Measurements from ENCODE around the gene PRPF8. TPM values are rescaled to one million over a fixed set of nuclear protein-coding genes. Genes with fewer than 3 reads are reported as not detected.

PRPF8 gene
- 263 TPM for total RNA-seq
- long read RNA-seq, full-length matches to known transcripts: 19 of 120 reads
- long read RNA-seq, partial matches to known transcripts: 91 of 120 reads
- long read RNA-seq, other reads (novel, unspliced or antisense): 10 of 120 reads

DNA sequence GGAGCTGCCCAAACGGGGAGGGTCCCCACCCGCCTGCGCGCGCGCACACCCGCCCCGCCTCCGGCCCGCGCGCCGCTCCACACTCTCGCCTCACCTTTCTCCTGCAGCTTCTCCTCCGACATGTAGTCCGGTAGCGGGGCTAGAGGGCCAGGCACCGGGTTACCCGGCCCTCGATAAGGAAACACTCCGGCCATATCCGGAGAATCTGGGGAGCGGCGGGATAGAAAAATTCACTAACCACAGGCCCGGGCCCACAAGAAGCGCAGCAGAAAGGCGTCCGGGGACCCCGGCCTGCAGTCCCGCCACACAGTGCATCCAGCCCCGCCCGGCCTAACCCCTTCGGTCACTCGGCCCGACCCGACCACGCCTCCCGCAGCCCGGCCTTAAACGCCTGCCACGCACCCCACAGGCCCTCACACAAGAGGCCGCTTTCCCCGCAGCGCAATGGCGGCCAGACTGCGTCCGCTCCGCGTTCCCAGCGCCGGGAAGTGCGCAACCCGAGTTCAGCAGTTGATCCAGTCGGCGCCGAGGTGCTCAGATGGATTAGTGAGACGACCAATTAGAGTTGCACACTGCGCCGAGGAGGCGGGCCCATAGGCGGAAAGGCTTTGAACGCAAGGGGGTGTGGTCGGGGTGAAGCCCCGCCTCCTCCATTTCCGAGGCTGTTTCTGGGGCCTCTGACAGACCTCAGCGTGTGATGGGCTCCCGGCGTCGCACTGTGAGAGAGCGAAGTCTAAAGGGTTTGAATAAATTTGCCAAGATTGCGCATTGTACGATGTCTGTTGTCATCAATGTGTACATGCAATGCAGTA lies at the start of gene PRPF8:
PRPF8 (minus strand) TSS at position 490 of the 812 bp plus-strand sequence; CDS start at position 194, 296 bp downstream.
- peak within 1 kb of the TSS; percentile 96 for H3K4me3 ChIP-seq
- H3K27ac ChIP-seq: peak within 1 kb of the TSS; percentile 98
- peaks cover 21% of the 10 kb centered on the region for H3K4me1 ChIP-seq
- peak; percentile 98 for DNase-seq
- intact Hi-C loops (cut with DNase I): no loop called here
- TF ChIP-seq, protein P1, sequence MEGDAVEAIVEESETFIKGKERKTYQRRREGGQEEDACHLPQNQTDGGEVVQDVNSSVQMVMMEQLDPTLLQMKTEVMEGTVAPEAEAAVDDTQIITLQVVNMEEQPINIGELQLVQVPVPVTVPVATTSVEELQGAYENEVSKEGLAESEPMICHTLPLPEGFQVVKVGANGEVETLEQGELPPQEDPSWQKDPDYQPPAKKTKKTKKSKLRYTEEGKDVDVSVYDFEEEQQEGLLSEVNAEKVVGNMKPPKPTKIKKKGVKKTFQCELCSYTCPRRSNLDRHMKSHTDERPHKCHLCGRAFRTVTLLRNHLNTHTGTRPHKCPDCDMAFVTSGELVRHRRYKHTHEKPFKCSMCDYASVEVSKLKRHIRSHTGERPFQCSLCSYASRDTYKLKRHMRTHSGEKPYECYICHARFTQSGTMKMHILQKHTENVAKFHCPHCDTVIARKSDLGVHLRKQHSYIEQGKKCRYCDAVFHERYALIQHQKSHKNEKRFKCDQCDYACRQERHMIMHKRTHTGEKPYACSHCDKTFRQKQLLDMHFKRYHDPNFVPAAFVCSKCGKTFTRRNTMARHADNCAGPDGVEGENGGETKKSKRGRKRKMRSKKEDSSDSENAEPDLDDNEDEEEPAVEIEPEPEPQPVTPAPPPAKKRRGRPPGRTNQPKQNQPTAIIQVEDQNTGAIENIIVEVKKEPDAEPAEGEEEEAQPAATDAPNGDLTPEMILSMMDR (IDR thresholded peaks at IDR 0.05): no peak
- ATAC-seq: peak; percentile 100
- peaks cover 39% of the 10 kb centered on the region for H3K36me3 ChIP-seq
- H3K27me3 ChIP-seq: no peaks in the 10 kb centered on the region
- no peaks in the 10 kb centered on the region for H3K9me3 ChIP-seq

DNA sequence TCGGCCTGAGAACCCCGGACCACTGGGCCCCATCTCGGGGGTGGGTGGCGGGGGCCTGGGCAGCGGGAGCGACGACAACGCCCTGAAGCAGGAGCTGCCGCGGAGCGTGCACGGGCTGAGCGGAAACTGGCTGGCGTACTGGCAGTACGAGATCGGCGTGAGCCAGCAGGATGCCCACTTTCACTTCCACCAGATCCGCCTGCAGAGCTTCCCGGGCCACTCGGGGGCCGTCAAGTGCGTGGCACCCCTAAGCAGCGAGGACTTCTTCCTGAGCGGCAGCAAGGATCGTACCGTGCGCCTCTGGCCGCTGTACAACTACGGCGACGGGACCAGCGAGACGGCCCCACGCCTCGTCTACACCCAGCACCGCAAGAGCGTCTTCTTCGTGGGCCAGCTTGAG lies 49.1 kb upstream of the PRPF8 start:
- no peaks in the 10 kb centered on the region for H3K9me3 ChIP-seq
- DNase-seq: no peak
- H3K4me3 ChIP-seq: no peak overlapping the region
- no peaks in the 10 kb centered on the region for H3K27me3 ChIP-seq
- H3K27ac ChIP-seq: no peak overlapping the region
- peaks cover 67% of the 10 kb centered on the region for H3K36me3 ChIP-seq
- H3K4me1 ChIP-seq: peaks cover 43% of the 10 kb centered on the region
- TF ChIP-seq, protein P1 (IDR thresholded peaks at IDR 0.05): no peak
- intact Hi-C loops (cut with DNase I): no loop called here
- no peak for ATAC-seq

DNA sequence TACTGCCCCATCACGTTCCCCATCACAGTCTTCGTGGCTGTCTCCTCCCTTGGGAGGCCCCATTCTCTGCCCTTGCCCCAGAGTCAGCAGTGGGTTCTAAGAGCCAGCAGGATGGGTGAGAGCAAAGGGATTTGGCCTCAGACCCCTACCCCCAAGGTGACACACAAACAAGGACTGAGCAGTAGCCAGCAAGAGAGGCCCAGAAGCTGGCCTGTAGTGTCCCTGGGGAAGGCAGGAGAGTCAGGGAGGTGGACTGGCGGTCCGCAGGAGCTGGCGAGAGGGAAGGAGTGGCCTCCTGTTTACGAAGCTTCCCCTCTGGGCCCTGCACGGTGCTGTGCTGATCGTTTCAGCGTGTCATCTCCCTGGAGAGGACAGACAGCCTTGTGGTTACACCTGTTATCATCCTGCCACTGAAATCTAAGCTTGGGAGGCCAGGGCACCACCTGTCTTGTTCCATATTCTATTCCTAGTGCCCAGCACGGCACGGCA lies 48.2 kb upstream of the PRPF8 start:
- Histone ChIP-seq H3K9me3 (no peaks in the 10 kb centered on the region), H3K27ac (no peak overlapping the region), H3K4me3 (no peak overlapping the region), H3K4me1 (peaks cover 43% of the 10 kb centered on the region), H3K27me3 (no peaks in the 10 kb centered on the region), H3K36me3 (peaks cover 73% of the 10 kb centered on the region)
- intact Hi-C loops (cut with DNase I): no loop called here
- TF ChIP-seq, protein P1 (IDR thresholded peaks at IDR 0.05): no peak
- DNase-seq: no peak
- no peak for ATAC-seq

DNA sequence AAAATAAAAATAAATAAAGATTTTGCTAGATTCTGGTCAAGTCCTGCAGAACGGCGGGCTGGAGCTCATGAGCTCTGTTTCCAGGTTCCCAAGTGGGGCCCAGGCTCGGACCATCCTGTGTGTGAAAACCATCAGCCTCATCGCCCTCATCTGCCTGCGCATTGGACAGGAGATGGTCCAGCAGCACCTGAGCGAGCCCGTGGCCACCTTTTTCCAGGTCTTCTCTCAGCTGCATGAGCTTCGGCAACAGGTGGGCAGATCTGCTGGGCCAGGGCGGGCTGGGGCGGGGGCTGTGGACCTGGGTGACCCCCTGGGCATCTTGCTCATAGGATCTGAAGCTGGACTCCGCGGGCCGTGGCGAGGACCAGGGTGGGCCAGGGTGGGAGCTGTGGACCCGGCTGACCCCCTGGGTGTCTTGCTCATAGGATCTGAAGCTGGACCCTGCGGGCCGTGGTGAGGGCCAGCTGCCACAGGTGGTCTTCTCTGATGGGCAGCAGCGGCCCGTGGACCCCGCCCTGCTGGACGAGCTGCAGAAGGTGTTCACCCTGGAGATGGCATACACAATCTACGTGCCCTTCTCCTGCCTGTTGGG lies 47.7 kb upstream of the PRPF8 start:
- ATAC-seq: no peak
- H3K36me3 ChIP-seq: peaks cover 73% of the 10 kb centered on the region
- intact Hi-C loops (cut with DNase I): no loop called here
- peaks cover 38% of the 10 kb centered on the region for H3K4me1 ChIP-seq
- no peak overlapping the region for H3K27ac ChIP-seq
- TF ChIP-seq, protein P1 (IDR thresholded peaks at IDR 0.05): no peak
- no peaks in the 10 kb centered on the region for H3K27me3 ChIP-seq
- DNase-seq: no peak
- no peak overlapping the region for H3K4me3 ChIP-seq
- no peaks in the 10 kb centered on the region for H3K9me3 ChIP-seq

DNA sequence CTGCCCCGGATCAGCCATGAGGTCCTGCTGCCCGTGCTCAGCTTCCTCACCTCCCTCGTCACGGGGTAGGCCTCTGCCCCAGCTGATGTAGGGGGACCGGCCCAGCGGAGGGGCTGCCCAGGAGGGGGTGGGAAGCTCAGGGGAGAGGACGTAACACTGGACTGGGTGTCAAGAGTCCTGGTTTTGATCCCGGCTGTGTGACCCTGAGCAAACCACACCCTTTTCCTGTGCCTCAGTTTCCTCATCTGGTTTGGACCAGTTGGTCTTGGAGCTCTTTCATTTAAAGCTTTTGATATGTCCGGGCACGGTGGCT lies 46.5 kb upstream of the PRPF8 start:
- DNase-seq (no peak), ATAC-seq (no peak)
- H3K4me3 ChIP-seq: no peak overlapping the region
- TF ChIP-seq, protein P1 (IDR thresholded peaks at IDR 0.05): no peak
- peaks cover 38% of the 10 kb centered on the region for H3K4me1 ChIP-seq
- H3K9me3 ChIP-seq: no peaks in the 10 kb centered on the region
- no peaks in the 10 kb centered on the region for H3K27me3 ChIP-seq
- H3K36me3 ChIP-seq: peaks cover 79% of the 10 kb centered on the region
- peak overlapping the region; percentile 83 for H3K27ac ChIP-seq
- intact Hi-C loops (cut with DNase I): no loop called here
